ENCODE data around the gene ANKS1B. TPM values are rescaled to one million over a fixed set of nuclear protein-coding genes. Genes with fewer than 3 reads are reported as not detected.
A peak's percentile ranks its signal among the peaks of the same experiment; 100 is the strongest.

Gene ANKS1B
- polyA plus RNA-seq, 3 donors: 4.2 to 5.4 (median 4.8) TPM

DNA sequence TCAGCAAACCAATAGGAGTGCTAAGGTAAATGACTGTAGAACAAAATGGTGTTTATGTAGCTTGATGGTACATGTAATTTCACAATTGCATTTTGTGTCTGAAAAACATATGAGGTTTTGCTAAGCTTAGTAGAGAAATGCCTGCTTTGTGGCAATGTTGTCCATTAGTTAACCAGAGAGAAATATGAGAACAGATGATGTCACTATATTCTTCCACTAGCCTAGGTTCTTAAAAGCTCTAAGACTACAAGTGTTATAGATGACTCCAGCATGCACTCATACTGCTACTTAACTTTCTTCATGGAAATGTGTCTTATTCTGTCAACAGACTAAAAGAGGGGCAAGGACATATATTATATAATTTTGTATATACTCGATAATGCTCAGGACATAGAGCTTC lies 1030.2 kb downstream of the ANKS1B start:
- no peak for DNase-seq

DNA sequence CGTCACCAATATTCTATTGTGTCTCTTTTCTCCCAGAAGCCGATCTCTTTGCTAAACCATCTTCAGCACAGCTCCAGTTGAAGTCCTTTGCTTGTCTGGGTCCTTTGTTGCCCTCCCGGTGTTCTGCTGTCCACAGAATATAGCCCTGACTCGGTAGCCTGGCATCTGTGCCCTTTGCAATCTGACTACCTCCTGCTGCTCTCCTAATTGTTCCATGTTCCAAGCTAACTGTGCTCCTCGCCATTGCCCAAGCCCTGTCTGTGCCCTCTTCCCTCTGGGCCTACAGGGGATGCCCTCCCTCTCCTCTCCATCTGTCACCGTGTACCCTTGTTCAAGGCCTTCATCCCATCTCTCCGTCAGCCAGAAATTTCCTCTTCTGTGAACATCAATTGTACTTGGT lies 1033.3 kb downstream of the ANKS1B start:
- DNase-seq: no peak

DNA sequence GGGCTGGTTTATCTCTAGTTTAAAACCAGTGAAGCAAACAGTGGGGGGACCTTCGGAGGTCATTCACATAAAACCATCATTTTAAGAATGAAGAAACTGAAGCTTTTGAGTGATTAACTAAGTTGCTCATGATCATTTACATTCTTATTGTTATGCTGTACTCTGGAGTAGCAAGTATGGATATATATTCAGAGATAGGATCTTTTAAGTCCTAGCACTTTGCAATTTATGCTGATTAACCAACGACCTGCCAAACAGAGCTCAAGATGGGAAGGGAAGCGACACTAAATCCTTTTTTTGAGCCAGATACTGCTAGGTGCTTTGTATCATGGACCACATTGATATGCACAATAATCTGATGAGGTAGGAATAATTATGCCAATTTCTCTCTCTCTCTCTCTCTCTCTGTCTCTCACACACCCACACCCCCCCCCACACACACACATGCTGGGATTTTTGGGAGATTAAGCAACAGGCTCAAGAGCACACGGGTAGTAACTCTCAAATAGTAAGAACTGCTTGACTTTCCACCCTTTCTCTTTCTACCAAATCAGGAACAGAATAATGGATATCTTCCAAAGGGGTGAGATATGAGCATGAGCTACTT lies 1036.3 kb downstream of the ANKS1B start:
- no peak for DNase-seq

DNA sequence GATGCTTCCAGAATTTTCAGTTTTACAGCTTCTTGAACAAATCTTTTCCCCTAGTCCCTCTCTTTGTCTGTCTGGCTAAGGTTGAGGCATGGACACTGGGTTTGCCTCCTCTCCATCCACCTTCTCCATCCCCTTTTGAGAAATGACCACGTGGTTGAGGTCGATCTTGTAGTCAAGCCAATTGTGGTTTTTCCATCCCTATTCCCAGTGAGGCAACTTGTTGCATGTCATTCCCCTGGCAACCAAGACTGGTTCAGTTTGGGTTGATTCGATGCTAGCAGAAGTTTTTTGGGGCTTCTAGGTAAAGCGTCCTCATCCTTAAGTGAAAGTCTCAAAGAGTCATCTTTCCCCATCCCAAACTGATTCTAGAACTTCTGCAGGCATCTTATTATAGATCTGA lies 1038.9 kb downstream of the ANKS1B start:
- DNase-seq: no peak

DNA sequence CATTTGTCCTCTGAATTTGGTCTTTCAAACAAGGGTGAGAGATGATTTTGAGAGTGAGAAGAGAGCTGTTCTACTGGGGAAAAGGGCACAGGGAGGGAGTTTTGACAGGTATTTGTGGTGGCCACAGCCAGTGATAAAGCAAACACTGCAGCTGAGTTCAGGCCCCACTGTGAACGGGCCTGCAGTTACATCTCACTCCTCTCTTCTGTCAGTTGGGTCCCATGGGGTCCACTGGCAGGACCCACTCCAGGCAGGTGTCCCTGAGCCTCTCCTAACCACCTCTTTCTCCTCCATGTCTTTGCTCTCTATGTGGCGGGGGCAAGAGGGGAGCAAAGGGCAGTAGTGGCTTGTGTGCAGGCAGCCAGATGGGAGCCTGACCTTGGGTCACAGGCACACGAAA lies 1044.8 kb downstream of the ANKS1B start:
- no peak for DNase-seq

DNA sequence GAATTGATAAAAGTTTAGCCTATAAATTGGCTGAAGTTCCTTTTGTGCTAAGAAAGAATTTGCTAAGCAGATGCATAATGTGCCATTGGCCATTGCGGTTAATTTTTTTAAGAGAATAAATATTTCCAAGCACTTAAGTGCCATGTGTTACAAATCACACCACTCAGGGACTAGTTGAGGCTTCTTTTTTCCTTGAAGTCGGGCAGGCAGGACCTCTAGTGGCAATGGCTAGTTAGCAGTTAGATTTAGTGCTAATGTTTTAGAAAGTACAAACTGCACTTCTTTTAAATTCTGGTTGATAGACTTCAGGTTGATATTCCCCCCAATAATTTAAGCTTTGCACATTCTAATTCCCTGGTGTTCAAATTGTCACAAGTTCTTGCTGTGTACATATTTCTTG lies 1045.4 kb downstream of the ANKS1B start:
- no peak for DNase-seq

DNA sequence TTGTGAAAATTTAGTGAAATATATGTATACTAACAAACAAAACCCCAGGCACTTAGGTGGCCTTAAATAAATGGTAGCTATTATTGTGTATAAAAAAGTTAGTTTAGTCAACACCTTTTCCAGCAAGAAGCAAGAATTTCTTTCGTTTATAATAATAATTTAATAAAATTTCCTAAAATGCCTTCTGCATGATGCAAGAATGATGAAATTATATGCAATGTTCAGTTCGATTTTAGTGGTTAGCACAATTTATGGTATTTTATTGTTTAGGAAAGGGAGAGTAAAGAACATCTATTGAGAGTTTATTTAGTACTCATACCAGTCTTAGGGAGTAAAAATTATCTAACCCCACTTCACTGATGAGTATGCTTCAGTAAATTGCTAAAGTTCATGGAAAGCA lies 1048.9 kb downstream of the ANKS1B start:
- no peak for DNase-seq

DNA sequence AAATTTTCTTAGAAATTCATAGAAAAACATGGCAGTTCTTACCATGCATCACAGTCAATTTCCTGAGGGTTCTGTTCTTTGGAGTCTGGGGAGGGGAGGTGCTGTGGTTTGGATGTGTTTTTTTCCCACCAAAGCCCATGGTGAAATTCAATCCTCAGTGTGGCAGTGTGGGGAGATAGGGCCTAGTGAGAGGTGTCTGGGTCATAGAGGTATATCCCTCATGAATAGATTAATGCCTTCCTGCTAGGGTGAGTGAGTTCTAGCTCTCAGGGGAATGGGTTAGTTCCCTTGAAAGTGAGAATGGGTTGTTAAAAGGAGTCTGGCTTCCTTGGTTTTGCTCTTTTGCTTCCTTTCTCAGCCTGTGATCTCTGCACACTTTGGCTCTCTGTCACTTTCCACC lies 1061.9 kb downstream of the ANKS1B start:
- no peak for DNase-seq

DNA sequence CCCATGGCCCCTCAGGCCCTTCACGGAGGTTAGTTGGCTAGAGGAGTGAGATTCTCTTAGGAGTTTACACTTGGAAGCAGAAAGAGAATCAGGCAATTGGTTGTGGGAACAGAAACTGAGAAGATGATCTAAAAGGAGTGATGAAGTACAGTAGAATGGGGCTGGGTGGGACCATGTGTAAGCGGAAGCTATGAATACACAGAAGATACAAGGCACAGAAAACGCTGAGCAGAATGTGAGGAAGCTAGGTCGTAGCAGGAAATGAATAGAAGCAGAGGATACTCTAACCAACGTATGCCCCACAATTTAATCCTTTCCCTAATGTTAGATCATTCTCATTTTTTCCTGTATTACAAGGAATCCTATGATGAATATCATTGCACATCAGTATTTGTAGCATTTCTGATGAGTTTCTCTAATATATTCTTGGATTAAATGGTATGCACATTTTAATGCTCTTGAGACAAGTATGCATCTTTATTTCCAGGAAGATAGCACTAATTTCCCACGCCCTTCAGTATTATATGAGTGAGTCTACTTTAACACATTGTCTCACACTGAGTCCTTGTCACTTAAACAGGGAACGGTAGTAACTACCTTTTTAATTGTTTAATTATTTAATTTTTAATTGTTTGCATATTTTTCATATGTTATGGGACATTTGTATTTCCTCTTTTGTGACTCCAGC lies 1066.4 kb downstream of the ANKS1B start:
- no peak for DNase-seq

DNA sequence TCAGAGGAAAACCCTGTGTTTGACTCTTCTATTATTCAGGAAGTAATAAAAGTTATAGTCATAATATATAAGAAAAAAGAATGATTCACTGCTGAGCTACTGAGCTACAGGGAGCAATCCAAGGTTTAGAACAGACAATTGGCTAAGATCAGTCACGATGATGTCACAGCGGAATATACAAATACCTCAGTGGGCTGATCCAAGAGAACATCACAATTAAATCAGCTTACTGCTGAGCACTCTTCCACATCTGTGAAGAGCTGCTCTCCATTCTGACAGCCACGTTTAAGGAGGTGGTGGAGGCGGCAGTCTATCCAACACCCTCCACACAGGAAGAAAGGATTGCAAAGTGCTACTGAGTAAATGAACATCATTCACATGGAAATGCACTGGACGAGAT lies 1068.6 kb downstream of the ANKS1B start:
- DNase-seq: no peak

DNA sequence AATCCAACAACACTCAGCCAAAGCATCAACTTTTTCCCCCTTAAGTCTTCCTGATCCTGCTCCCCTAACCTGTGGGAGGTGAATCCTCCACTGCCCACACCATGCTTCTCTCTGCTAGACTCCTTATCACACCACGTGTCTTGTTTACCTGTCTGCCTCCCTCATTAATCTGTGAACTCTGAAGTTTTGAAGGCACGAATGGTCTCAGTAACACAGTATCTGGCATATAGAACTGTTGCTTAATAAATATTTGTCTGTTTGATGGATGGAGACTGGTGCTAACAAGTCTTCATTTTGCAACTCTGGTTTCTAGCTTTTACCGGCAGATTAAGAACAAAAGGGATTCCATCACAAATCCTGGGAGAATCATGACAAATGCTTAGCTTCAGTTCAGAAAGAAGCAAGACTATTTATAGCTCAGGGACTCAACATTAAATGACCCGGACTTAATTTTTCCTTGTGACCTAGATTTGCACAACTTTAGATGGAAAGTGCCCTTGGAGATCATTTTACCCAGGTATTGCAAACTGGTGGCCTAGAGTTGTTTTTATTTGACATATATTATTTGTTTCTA lies 1072.2 kb downstream of the ANKS1B start:
- DNase-seq: no peak

DNA sequence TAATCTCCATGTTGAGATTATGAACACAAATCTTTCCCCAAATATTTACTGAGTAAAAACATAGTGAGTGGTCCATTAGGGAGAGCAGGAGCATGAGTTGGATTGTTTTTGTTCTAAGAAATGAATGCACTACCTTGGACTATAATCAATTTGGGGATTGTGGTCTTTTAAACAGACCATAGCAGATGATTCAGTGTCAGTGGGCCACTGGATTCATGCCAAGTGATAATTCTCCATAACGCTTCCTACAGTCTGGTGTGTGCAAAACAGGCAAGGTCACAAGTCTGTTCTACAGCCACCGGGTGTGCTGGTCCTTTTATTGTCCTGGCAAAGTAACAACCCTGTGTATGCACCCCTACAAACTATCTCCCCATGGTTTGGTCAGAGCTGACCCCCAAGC lies 1073.3 kb downstream of the ANKS1B start:
- no peak for DNase-seq

DNA sequence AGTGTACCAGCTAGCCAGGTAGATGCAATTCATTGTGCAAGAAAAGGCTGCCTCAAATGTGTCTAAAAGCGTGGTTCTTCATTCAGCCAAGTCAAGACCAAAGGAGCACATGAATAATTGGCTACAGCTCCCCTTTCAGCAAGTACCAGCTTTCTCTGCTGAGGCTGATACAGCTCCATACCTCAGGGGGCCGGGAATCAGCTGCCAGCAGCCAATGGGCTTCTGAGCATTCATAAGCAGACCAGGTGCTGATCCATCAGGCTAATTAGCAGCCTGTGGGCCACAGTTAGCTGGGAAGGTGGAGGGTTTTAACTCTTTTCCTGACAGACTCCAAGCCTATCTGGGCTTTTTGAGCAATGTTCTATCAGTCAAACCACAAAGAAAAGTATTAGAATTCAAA lies 1075.0 kb downstream of the ANKS1B start:
- DNase-seq: no peak

DNA sequence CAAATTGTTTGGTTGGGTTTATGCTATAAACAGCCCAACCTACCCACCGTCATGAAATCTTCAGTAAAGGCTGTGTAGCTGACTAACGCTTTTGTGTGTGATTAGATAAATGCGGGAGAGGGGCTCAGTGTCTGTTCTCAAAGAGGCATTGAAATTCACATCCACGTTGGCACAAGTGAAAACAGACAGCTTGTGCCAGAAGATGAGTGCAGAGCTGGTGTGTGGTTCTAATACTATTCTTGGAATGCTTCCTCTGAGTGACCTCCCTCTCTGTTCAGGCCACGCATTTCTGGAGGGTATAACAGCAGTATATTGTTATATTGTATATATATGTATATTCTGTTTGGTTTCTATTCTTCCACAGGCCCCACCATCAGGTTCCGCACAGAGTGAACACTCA lies 1075.9 kb downstream of the ANKS1B start:
- DNase-seq: no peak

DNA sequence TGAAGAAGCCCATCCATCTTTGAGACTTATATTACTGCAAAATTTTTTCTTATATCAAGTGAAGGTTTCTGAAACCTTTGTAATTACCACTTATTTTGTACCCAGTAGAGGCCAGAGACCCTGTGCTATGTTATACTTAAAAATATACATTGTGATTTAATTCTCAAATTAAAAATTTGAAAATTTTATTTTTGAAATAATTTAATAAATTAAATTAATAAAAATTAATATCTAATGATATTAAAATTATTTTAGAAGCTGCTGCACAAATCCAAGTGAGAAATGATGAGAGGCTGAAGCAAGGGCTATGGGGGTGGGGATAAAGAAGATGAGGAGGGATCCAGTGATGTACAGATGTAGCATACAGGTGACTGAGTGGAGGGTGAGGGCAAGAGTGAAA lies 1080.9 kb downstream of the ANKS1B start:
- no peak for DNase-seq

DNA sequence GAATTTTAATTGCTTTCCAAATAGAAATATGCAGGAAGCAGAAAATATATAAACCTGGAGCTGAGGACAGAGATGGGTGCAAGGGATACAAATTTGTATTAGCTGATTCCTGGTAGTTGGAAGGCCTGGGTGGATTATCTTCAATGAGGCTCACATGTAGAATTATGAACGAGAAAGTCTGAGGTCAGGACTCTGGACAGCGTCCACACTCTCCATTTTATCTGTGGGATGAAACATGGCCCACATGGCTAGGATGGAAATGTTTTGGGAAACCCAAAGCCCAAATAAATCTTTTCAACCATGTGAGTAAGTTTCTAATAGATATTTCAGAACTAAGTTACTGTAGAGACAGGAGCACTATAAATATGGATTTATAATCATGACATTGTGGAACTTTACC lies 1083.5 kb downstream of the ANKS1B start:
- peak; percentile 7 for DNase-seq

DNA sequence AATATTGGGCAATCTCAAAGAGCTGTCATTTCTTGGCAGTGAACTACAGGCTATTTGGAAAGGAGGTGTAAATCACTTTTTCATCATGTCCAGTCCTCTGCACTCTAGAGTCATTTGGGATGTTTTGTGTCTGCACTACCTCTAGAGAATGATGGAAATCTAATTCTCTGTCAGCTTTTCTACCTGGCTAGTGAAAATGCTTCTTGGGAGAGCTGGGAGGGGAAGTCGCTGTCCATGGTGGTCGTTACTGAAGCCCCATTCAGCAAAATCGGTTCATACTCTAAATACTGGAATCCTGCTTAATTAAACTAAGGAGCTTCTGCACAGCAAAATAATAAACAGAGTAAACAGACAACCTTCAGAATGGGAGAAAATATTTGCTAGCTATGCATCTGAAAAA lies 1087.8 kb downstream of the ANKS1B start:
- DNase-seq: peak; percentile 36

DNA sequence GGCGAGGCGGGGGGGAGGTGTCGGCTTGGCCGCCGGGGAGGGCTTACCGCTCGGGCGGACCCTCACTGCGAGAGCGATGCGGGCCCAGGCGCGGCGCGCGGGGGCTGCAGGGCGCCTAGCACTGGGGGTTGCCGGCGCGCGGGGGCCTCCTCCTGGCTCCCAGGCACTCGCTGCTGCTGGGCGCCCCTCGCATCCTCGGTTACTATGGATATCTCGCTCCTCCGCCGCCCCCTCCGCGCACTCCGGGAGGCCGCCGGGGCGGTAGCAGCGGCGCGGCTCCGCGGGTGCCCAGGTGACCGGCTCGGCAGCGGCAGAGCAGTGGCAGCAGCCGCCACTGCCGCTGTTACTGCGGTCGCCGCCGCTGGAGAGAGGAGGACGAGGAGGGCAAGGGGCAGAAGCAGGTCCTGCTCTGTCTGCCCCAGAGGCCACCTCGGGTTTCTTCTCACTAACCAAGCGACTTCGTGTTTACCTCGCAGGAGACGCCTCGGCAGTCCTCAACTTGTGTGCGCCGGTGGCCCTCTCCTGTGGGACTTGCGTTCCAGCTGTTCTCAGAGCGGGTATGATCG lies 1089.6 kb downstream of the ANKS1B start:
- DNase-seq: peak; percentile 22

DNA sequence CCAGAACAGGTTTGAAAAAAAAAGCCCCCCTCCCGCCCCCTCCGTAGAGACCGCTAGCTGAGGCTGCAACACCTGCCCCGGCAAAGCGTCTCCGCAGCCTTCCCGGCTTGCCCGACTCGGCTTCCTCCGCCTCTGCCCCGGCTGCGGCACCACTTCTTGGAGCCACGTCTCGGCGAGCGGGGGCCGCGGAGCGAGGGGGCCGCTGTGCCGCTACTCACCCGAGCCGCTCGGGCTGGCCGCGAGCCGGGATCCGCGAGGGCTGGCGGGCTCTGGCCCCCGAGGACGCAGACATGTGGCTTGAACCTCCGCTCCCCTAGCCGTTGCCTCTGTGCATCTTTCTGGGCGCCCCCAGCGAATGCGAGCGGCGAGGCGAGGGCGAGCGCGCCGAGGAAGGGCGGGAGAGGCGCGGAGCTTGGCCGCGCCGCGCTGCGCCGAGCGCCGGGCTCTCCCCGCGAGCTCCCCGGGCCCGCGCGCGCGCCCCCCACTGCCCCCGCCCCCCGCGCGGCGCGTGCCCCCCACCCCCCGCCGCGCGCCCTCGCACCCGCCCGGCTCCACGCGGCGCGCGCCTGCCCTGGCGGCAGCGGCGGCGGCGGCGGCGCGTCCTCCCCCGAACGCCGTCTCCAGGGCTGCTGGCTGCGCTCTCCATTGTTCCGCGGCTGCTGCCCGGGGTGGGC lies 1090.2 kb downstream of the ANKS1B start:
- DNase-seq: peak; percentile 31

DNA sequence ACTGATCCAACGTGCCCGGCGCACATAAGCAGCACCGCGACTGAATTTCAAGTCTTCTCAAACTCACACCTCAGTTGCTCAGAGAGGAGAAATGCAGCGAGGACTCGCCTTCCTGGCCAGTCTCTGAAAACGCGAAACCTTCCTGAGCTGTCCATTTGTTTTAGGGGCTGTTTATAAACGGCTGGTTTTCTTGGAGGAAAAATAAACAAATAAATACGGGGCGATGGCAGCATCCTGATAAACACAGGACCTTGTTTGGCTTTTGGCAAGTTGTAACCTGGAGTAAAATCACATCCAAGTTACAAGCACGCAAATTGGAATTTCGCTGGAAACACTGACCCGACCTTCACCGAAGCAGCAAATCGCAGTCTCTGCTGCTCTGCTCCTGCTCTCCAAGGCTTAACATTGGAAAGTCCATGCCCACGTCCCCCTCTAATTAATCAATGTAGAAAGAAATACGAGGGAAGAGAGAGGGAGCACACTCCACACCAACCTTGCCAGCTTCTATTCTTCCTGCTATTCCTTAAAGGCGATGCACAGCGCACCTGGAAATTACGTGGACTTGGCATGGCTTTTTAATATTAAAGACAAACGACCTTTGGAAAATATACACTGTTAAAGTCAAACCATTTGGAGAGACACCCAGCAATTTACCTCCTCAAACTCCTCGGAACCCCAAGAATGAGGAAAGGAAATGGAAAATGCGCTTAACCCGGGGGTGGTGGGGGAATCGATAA lies 1090.9 kb downstream of the ANKS1B start:
- peak; percentile 15 for DNase-seq

DNA sequence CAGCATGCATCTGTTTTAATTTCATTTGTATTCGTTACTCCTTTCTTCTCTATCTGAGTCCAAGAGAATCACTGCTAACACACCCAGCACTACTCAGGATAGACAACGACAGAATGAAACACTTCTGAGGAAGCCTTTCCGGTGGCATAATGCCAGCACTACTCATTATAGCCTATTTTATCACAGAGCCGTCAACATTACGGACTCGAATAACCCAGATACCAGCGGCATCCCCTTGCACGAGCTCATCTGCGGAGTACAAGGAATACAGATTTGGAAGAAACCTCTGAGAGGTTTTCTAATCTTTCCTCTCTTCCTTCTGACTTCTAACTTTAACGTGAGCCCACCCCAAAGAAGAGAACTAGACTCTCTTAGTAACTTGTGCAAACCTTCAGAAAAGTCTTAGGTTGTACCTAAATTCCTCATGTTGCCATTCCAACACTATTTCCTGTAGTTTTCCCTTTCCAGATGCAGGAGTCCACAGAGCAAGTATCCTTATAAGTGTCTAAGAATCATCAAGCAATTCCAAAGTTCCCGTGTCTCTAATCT lies 1091.5 kb downstream of the ANKS1B start:
- peak; percentile 9 for DNase-seq

DNA sequence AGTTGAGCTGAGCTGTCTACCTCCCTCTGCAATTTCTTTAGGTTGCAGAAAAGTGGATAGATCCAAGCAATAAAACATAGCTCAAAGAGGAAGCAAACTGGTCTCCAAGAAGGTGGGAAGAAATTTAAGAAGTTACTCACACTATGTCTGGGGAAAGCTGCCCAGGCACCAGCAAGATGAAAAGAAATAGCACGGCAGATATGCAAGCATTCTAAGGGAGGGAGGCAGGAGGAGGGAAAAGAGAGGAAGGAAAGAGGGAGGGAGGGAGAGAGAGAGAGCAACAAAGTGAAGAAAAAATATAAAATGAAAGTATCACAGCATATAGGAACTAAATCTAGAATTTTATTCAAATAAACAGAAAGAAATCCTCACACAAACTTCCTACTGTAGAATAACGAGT lies 1099.0 kb downstream of the ANKS1B start:
- no peak for DNase-seq

Measured in renal pelvis (tissue), 4 donors.